Retina (tissue), 1 donor: ENCODE data around the gene DUSP7.
A peak's percentile ranks its signal among the peaks of the same experiment; 100 is the strongest.
"Not testable (repeated sequence)": the region's sequence is repeated elsewhere in the genome, so short reads cannot be mapped to it uniquely, and the experiment has no call there.

Experiments used
- DNase-seq: peaks from one replicate; pipeline ENCODE4 v3.0.0-alpha.2; 2016

Gene DUSP7

GRCh38 chr3:52046186-52046901 is 10.0 kb downstream of the DUSP7 start:
- no peak for DNase-seq

- no peak for DNase-seq
These were observed 11.3 kb downstream of the DUSP7 start for GRCh38 chr3:52044869-52045619.

GRCh38 chr3:52043750-52044149 is 12.6 kb downstream of the DUSP7 start:
- DNase-seq: no peak

GRCh38 chr3:52043039-52043438 is 13.3 kb downstream of the DUSP7 start:
- DNase-seq: not testable (repeated sequence)

GRCh38 chr3:52041118-52041731 is 15.1 kb downstream of the DUSP7 start:
- DNase-seq: peak; percentile 74

DNA sequence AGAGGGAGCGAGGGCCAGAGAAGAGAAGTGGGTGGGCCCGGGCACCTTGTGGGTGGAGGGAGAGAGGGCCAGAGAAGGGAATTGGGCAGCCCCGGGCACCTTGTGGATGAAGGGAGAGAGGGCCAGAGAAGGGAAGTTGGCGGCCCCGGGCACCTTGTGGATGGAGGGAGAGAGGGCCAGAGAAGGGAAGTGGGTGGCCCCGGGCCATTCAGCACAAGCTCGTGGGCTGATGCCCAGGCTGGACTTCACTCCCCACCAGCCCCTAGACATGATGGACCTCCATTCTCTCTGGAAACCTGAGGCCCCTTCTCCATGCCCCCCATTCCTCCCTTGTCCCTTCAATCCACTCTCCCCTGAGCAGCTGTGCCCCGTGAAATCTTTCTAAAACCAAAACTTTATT is 15.8 kb downstream of the DUSP7 start:
- DNase-seq: no peak

- peak; percentile 72 for DNase-seq
These were observed 16.5 kb downstream of the DUSP7 start for GRCh38 chr3:52039846-52040245.

- DNase-seq: no peak
These were observed 16.9 kb downstream of the DUSP7 start for GRCh38 chr3:52039426-52039825.

DNA sequence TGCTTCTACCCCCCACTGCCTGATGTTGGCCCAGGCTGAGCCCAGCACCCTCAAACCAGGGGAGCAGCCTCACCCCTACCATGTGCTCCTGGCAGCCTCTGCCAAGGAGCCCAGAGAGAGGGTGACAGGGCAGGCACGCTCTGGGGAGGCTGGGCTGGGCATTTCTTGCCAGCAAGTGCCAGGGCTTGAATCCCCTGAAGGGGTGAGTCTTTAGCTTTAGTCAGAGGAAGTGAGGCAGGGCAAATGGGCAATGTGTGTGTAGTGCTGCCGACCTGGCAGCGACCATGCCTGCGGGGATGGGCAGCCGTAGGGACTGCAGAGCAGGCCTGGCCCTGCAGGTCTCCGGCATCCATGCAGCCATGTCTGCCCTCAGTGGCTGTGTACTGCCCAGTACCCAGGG is 18.1 kb downstream of the DUSP7 start:
- DNase-seq: no peak

- no peak for DNase-seq
These were observed 19.1 kb downstream of the DUSP7 start for GRCh38 chr3:52037291-52037690.

GRCh38 chr3:52036829-52037228 is 19.5 kb downstream of the DUSP7 start:
- DNase-seq: no peak

DNA sequence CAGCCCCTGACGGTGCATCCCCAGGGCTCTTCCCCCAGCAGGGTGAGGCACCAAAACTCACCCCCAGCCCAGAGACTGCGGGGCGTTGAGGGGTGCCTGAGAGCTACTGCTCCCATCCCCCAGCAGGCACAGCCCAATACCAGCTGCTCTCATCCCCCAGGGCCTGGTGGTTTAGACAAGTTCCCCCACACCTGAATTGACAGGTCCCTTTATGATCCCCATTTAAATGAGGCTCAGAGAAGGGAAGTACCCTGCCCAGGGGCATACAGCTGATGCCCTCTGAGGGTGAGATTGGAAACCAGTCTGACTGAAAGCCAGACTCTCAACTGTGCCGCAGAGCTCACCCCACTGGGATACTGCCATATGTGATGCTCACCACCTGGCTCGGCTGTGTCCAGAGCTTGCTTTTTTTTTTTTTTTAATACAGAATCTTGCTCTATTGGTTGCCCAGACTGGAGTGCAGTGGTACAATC is 20.1 kb downstream of the DUSP7 start:
- no peak for DNase-seq

DNA sequence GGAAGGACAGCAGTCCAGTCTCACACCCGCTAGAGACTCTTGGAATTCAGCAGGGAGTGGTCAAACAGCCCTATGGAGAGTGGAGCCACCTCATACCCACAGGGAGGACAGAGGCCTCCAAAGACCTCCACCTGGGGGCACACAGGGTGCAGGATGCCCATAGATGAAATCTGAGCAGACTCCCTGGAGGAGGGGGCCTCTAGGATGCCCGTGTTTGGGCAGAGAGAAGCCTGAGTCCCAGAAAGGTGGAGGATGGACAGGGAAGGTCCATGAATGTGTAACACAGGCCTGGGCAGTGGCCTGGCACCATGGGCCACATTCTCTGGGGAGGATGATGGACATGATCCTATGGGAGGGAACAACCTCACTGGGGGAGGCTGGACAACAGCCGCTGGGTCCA is 21.7 kb downstream of the DUSP7 start:
- DNase-seq: no peak

GRCh38 chr3:52034212-52034611 is 22.2 kb downstream of the DUSP7 start:
- no peak for DNase-seq

GRCh38 chr3:52033748-52034147 is 22.6 kb downstream of the DUSP7 start:
- DNase-seq: not testable (repeated sequence)

DNA sequence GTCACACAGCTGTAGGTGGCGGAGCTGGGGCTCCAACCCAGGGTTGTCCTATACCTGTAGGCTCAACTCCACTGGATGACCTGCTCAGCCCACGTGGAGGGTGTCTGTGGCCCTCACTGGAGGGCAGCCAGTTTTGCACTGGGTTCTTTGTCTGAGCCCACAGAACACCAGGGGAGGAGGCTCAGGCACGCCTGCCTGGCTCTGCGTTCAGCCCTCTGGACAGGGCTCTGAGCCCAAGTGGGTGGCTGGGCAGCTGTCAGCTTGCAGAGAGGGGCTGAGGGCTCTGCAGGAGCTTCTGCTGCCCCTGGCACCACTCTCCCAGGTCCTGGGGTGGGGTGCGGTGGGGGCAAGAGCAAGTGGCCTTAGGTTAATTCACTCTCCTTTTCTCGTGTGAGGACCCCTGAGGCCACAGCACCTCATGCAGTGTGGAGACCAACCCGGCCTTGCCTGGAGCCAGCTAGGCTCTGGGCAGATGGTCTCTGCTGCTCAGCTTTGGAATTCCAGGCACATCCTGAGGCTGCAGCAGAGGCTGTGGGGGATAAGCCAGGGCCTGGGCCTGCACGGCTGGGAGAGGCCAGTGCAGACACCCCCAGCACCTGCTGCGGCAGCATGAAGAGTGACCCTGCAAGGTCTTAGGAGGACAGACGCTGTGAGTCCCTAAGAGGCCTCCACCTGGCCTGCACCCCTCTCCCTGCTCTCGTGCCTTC is 23.5 kb downstream of the DUSP7 start:
- no peak for DNase-seq

DNA sequence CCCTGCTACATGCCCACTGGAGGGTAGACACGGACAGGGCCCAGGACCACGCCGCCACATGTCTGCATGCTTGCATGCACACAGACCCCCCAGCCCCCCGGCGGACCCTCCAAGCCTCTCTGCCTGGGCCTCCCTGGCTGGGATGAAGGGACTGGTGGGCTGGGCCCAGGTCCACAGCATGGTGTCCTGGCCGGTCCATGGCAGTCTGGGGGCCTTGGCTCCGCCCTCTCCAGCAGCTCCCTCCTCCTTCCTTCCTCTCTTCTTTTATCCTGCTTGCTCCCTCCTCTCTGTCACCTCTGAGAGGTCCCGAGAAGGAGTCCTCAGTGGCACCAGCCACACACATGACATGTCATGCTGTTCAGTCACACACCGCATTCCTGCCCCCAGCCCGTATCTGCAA is 24.5 kb downstream of the DUSP7 start:
- DNase-seq: no peak

DNA sequence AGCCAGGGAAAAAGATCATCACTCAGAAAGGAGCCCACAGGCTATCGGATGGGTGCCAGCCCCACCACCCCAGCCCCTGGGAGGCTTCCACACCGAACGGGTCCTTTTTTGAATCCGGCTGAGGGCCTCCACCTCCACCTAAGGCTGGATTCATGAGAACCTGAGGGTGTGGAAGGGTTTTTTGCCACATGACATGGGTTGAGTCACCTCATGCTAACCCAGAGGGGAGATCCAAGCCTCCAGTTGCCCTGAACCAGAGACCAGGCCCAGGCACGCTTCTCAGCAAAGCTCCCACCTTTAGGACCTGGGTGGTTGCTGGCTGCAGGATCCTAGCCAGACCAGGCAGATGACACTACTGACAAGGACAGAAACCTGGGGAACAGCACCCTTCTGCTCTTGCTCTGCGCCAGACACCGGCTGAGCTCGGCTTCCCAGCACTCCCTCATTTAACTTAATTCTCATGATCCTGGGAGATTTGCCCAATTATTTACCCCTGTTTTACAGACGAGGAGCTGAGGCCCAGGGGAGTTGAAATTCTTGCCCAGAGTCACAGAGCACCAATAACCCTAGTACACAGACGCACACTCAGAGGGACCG is 25.6 kb downstream of the DUSP7 start:
- DNase-seq: no peak

GRCh38 chr3:52029535-52029934 is 26.8 kb downstream of the DUSP7 start:
- DNase-seq: no peak

GRCh38 chr3:52029053-52029452 is 27.3 kb downstream of the DUSP7 start:
- no peak for DNase-seq

- no peak for DNase-seq
These were observed 27.8 kb downstream of the DUSP7 start for GRCh38 chr3:52028572-52028971.

DNA sequence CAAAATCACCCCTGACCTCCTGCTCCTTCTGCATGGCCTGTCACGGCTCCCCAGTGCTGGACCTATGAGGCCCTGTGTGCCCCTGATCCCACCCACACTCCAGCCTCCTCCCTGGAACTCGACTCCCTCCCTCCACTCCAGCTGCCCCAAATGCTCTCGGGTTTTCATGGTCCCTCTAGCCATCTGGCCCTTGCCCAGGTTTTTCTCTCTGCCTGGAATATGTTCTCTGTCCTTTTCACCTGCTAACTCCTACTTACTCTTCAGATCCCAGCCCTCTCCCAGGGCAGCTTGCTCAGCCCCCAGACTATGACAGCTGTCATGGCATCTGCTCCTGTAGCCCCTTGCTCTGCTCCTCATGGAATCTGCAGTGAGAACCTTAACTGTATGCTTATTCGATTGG is 30.3 kb downstream of the DUSP7 start:
- DNase-seq: no peak

GRCh38 chr3:52025453-52025852 is 30.9 kb downstream of the DUSP7 start:
- no peak for DNase-seq
